Measurements from ENCODE around the gene RPH3AL. TPM values are rescaled to one million over a fixed set of nuclear protein-coding genes. Genes with fewer than 3 reads are reported as not detected.

RPH3AL gene
- total RNA-seq, 4 donors from 2014 or later: 10.0 to 51.1 (median 25.7) TPM

DNA sequence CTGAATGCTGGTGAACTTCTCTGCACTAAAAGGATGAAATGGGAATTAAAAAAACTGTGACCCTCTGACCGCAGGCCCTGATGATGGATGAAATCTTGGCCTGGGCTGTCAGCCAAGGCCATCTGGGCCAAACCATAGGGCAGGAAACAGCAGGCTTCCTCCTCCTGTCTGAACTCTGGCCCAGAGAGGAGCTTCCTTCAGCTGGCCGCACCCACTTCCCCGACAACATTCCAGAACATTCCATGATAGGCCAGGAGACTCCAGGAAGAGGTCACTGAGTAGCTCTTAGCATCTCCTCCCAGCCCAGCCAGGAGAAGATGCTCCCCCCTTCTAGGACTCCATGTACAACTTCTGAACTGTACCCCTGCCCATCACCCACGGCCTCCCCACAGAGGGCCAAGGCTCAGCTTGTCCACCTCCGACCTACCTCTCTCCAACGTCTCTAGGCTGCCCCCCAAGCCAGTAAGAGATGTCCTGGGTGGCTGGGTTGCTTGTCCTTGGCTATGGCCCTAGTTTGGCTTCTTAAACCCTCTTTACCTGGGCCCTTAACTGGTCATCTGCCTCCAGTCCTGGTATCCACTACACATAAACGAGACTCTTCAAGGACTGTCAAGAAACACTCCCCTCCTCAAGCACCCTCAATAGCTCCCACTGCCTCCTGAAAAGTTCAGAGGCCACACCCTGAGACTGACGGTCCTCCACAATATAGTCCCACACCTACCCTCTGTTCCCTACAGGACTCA lies 1.7 kb downstream of the RPH3AL start:
- DNase-seq (ENCODE audit: low spot score): no peak
- TF ChIP-seq, protein P1, sequence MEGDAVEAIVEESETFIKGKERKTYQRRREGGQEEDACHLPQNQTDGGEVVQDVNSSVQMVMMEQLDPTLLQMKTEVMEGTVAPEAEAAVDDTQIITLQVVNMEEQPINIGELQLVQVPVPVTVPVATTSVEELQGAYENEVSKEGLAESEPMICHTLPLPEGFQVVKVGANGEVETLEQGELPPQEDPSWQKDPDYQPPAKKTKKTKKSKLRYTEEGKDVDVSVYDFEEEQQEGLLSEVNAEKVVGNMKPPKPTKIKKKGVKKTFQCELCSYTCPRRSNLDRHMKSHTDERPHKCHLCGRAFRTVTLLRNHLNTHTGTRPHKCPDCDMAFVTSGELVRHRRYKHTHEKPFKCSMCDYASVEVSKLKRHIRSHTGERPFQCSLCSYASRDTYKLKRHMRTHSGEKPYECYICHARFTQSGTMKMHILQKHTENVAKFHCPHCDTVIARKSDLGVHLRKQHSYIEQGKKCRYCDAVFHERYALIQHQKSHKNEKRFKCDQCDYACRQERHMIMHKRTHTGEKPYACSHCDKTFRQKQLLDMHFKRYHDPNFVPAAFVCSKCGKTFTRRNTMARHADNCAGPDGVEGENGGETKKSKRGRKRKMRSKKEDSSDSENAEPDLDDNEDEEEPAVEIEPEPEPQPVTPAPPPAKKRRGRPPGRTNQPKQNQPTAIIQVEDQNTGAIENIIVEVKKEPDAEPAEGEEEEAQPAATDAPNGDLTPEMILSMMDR (IDR thresholded peaks at IDR 0.05): no peak
- ATAC-seq (ENCODE audit: low FRiP score): peak; percentile 63

- ATAC-seq (ENCODE audit: low FRiP score) (no peak), DNase-seq (ENCODE audit: low spot score) (no peak)
- TF ChIP-seq, protein P1 (IDR thresholded peaks at IDR 0.05): no peak
These were observed 2.9 kb downstream of the RPH3AL start for GRCh38 chr17:349666-350065.

DNA sequence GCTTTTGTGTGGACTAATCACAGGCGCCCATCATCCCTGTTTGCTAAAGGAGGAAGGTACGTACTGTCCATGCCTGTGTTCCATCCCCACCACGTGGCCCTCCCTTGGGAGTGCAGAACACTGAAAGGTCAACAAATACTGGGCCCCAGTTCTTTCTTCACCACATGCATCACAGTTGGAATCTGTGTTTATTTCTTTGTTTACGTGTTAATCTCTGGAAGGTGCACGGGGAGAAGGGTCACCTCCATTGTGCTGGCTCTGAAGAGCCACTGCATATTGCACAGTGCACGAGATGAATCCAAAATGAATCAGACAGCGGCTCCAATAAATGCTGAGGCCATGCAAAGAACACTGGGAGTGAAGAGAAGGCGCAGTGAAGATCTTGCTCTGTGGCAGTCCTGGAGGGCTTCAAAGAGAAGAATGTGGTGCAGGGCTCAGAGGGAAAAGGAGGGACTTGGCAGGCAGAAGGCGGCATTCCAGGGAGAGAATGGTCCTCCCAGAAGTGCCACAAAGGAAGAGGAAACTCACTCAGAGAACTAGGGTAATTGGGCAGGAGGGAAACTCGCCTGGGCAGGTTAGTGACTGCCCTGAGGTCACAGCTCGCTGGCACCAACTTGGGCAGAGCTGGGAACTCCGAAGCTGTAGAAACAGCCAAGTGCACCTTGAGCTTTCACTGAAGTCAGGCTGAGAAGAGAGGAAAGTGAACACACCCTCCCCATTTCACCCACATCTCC lies 3.7 kb downstream of the RPH3AL start:
- DNase-seq (ENCODE audit: low spot score) (no peak), ATAC-seq (ENCODE audit: low FRiP score) (no peak)
- TF ChIP-seq, protein P1 (IDR thresholded peaks at IDR 0.05): no peak

DNA sequence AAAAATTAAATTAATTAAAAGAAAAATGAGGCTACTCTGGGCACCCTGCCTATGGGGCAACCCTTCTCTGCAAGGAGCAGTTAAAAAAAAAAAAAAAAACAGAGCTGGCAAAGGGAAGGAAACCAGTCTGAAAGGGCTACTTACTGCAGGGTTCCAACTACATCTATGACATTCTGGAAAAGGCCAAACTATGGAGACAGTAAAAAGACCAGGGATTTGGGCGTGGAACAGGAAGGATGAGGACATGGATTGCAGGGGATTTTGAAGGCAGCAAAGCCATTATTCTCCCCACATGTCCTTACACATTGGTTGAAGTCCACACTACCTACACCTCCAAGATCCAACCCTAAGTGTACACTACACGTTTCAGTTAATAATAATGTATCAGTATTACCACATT lies 4.6 kb downstream of the RPH3AL start:
- TF ChIP-seq, protein P1 (IDR thresholded peaks at IDR 0.05): no peak
- DNase-seq (ENCODE audit: low spot score) (no peak), ATAC-seq (ENCODE audit: low FRiP score) (no peak)

- TF ChIP-seq, protein P1 (IDR thresholded peaks at IDR 0.05): no peak
- no peak for DNase-seq (ENCODE audit: low spot score)
- no peak for ATAC-seq (ENCODE audit: low FRiP score)
These were observed 5.2 kb downstream of the RPH3AL start for GRCh38 chr17:347309-347899.

DNA sequence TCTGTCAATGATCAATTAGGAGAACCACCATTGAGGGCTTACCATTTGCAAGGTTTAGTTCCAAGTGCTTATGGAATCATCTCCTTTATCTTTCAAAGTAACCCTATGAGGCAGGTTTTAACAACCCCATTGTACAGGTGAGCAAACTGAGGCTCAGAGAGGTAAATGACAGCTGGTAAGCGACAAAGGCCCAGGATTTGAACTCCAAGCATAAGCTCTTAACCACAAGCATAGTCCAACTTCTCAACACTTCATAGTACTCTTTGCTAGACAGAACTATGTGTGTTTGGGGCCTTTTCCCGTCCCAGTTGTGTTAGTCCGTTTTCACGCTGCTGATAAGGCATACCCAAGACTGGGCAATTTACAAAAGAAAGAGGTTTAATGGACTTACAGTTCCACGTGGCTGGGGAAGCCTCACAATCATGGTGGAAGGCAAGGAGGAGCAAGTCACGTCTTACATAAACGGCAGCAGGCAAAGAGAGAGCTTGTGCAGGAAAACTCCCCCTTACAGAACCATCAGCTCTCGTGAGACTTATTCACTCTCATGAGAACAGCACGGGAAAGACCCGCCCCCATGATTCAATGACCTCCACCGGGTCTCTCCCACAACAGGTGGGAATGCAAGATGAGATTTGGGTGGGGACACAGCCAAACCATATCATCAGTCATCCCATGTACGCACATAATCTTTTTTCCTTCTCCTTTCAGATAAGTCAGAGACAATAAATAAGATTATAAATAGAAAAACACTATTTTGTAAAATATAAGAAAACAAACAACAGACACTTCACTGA lies 6.4 kb downstream of the RPH3AL start:
- TF ChIP-seq, protein P1 (IDR thresholded peaks at IDR 0.05): no peak
- DNase-seq (ENCODE audit: low spot score): no peak
- no peak for ATAC-seq (ENCODE audit: low FRiP score)

Measured in omental fat pad (tissue), 4 donors.